ENCODE data around the gene KLHL2.
A peak's percentile ranks its signal among the peaks of the same experiment; 100 is the strongest.
"Not testable (repeated sequence)": the region's sequence is repeated elsewhere in the genome, so short reads cannot be mapped to it uniquely, and the experiment has no call there.

Gene KLHL2

DNA sequence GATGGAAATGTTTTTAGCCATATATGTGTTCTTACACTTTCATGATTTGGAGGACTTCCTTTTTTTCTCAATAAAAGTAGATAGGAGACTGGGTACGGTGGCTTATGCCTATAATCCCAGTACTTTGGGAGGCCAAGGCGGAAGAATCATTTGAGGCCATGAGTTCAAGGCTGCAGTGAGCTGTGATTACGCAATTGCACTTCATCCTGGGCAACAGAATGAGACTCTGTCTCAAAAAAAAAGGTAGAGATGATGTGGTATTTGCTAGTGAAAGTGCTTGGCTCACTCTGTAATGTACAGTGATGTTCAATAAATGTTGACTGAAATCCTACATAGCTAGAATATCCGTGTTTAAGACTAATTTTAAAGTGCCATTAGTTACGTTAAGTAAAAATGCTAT, 27.4 kb downstream of the KLHL2 start:
- DNase-seq (ENCODE audit: low read depth) = no peak

DNA sequence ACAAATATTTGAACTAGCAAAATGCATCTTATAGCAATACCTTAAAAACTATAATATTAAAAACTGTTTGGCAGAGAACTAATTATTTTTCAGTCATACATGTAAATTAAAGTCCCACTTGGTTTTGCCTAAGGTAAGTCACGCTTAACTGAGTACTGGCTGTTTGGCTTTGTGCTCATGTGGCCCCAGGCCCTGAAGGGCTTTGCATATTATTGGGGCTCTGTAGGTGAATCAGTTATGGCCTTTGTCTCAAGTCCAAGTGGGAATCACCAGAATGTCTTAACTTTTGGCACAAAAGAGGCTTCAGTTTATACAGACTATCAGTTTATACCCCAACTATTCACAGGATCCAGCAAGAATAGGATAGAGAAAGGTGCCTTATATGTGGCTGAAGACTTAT, 29.5 kb downstream of the KLHL2 start:
- DNase-seq (ENCODE audit: low read depth) = not testable (repeated sequence)

DNA sequence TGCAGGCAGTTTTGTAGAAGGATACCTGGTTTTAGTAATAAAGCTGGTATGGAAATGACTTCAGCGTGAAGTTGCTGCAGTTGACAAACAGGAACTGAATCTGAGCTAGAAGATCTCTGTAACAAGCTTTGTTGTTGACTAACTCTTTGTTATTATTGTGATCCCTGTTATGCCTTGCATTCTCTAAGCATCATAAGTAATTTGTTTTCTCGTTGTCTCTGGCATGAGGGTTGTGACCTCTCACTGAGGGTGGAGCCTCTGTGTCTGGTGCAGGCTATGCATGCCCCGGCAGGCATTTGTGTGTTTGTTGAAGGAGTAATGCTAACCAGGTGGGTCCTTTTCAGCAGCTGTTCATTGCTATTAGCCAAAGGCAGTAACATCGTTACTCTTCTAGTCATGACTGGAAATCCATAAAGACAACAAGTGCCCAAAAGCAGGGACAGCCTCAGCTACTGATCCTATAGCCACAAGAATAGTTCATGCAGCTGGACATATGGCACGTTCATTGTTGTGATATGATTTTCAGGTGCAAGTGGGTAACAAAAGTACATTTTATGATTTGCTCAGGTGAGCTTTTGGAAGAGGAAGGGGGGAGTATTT, 30.8 kb downstream of the KLHL2 start:
- DNase-seq (ENCODE audit: low read depth) = not testable (repeated sequence)

DNA sequence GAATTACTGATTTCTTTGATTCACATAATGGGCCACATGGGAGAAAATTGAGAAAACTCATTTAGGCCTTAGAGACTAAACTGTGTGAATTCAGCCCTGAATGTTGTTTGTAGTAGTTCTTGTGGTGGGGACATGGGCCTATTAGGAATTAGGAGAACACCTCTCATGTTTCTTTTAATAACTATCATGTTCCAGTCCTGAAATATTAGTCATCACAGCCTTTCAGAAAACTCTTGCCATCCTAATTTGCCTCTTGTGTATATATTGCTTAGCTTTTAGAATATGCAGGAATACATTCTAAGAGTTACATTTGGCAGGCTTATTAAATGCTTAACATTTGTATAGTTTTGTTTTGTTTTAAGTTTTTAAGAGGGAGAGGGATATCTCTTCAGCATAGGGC, 33.4 kb downstream of the KLHL2 start:
- not testable (repeated sequence) for DNase-seq (ENCODE audit: low read depth)

DNA sequence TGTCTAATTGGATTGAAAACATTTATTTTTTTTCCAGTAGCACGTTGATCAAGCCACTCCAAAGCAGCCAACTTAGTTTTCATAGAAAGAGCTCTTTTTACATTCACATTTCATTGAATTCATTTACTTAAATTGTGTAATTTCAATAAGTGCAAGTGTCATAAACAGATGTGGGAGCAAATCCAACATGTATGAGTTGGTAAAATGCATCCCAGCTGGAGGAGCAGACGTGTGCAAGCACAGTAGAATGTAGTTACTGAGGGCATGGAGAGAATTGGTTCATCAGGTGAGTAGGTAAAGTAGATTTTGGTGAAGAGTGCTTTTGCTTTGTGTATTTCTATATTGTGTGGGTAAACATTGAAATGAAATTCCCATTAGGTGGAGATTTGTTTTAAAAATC, 36.8 kb downstream of the KLHL2 start:
- DNase-seq (ENCODE audit: low read depth) = not testable (repeated sequence)

DNA sequence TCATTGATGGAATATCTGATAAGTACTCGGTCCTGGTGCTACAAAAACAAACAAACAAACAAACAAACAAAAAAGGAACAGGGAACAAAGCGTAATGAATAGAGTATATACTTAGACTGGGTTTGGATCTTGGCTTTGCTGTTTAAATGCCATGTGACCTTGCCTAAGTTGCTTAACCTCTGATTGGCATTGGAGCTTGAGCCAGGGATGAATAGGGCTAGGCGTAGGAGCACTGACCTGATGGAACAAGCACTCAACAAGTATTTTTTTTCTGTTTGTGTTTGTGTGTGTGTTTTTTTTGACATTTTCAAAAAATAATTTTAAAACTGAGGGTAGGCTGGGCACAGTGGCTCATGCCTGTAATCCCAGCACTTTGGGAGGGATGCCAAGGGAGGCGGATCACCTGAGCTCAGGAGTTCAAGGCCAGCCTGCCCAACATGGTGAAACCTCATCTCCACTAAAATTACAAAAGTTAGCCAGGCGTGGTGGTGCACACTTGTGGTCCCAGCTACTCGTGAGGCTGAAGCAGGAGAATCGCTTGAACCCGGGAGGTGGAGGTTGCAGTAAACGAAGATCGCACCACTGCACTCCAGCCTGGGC, 37.3 kb downstream of the KLHL2 start:
- DNase-seq (ENCODE audit: low read depth) = not testable (repeated sequence)

DNA sequence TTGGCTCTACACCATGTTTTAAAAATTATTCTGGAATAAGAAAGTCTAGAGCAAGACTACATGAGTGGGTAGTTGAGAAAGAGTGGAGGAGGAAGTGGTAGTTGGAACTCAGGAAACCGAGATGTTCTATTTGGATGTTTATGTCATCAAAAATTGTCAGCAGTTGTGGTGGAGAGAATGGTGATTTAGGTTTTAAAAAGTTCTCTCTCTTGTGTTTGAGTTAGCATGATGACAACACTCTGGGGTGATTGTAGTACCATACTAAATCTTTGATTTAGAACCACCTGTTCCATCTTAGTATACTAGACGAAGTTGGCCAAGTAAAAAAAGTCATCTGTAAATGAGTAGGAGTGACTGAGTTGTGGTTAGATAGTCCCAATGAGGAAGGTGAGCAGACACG, 40.7 kb downstream of the KLHL2 start:
- DNase-seq (ENCODE audit: low read depth) = no peak

DNA sequence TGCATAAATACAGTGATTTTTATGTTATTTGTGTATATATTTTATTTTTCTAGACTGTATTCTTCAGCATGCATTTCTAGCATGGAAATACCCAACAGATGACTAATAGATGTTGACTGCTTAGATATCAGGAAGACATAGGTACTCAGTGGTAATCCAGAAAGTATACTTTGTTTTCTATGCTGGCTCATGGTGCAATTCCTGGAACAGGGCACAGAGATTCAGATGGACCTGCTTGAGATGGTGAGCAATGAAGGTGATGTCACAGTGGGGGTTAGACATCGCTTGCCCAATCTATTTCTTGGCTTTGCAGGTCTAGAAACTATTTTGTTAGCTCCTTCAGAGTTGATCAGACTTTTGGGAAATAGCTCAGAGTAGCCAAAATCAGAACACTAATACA, 41.5 kb downstream of the KLHL2 start:
- DNase-seq (ENCODE audit: low read depth) = not testable (repeated sequence)

DNA sequence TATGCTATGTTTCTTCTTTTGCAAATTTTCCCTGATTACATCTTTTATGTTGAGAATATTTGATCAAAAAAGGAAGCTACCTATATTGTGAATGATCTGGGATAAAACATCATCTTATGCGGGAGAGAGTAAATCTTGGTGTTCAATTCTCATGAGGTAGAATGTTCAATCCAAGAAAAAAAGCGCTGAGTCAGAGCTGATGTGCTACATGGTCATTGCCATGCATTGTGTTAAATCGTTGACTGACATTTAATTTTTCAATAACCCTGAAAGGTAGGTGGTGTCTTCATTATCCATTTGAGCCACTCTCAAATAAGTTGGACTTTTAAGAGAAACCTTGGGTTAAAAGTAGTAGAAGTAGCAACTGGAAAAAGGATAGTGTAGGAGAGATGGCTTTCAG, 47.4 kb downstream of the KLHL2 start:
- DNase-seq (ENCODE audit: low read depth) = not testable (repeated sequence)

DNA sequence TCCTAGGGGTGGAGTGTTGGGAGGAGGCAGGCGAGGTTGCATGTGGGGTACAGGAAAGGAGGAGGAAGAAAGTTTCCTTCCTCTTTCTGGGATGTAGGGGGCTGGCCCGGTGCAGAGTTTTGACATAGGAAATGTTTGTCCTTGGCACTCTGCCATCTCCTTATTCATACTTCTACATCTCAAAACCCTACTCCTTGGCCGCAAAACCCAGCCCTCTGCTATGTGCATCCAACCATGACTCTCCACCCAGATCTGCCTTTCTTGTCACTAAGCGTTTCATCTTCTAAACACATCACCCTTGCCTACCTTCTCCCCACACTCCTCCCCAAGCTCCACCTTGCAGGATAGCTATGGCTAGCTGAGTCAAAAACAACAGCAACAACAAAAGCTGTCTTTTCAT, 48.1 kb downstream of the KLHL2 start:
- not testable (repeated sequence) for DNase-seq (ENCODE audit: low read depth)

DNA sequence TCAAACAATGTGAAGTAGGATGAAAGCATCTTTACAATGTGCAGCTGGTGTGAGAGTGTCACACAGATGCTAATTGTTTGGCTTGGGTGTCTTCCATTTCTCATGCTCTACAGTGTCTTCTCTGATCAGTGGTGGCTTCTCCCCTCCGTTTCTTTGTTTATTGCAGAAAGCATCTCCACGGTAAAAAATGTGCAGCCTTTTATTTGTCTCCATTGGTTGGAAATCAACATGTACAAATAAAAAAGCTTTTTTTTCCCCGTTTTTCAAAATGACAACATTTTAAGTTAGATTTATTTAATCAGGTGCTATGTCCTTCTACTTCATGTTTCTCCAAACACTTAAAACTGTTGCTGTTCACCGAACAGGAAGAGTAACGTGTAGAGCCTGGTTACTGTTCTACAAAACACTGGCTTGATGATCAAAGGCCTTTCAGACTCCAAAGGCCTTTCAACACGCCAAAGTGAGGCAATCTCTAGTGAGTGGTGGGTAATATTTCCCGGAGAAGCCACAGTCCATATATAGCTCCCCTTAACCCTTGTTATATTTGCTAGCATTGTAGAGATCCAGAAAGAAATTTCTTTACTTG, 48.8 kb downstream of the KLHL2 start:
- not testable (repeated sequence) for DNase-seq (ENCODE audit: low read depth)

DNA sequence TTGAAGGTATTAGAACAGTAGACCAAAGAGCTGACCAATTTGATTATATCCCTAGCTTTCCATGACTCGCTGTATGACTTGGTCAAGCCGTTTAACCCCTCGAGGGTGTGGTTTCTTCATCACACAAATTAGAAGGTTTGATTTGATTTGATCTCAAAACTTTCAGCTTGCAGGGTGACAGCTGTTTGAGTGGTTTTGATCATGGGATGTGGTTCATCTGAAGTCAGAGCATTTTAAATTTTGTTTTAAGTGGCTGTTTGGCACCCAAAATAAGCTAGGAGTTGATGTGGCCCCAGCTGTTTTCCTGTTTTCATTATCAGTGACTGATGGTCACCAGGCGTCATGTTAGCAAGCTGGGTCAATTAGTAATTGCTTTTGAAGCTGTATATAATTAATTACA, 52.4 kb downstream of the KLHL2 start:
- DNase-seq (ENCODE audit: low read depth) = not testable (repeated sequence)

DNA sequence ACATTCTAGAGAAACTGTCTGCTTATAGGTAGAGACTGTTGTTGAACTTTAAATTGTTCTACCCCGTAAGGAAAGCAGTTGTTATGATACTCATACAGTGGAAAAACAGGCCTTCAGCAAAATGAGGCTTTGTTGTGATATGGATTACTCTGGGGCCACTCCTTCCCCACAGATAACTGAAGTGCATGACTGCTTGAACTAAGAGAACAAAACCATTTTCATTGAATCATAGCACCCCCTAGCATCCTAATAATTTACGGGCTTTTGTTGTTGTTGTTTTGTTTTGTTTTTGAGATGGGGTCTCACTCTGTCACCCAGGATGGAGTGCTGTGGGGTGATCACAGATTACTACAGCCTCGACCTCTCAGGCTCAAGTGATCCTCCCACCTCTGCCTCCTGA, 54.9 kb downstream of the KLHL2 start:
- DNase-seq (ENCODE audit: low read depth) = not testable (repeated sequence)

DNA sequence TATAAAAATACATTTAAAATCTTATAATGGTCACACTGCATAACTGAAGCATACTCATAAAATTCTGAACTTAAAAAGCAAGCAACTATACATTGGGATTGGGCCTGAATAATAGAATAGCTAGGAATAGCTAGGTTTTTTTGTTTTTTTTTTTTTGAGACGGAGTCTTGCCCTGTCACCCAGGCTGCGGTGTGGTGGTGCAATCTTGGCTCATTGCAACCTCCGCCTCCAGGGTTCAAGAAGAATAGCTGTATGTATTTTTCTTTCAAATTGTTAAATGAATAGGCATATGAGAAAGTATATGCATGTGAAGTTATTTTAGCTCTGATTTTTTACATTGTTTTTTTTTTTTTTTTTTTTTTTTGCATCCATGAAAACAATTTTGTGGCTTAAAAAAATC, 56.1 kb downstream of the KLHL2 start:
- not testable (repeated sequence) for DNase-seq (ENCODE audit: low read depth)

DNA sequence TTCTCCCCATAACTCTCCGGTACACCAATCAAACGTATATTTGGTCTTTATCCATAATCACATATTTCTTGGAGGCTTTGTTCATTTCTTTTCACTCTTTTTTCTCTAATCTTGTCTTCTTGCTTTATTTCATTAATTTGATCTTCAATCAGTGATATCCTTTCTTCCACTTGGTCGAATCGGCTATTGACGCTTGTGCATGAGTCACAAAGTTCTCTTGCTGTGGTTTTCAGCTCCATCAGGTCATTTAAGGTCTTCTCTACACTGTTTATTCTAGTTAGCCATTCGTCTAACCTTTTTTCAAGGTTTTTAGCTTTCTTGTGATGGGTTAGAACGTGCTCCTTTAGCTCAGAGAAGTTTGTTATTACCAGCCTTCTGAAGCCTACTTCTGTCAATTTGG, 62.6 kb downstream of the KLHL2 start:
- not testable (repeated sequence) for DNase-seq (ENCODE audit: low read depth)

DNA sequence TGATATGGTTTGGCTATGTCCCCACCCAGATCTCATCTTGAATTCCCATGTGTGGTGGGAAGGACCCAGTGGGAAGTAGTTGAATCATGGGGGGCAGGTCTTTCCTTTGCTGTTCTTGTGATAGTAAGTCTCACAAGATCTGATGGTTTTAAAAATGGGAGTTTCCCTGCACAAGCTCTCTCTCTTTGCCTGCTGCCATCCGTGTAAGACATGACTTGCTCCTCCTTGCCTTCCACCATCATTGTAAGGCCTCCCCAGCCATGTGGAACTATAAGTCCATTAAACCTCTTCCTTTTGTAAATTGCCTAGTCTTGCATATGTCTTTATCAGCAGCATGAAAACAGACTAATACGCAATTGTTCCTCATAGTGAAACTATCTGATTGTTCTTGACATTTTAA, 66.1 kb downstream of the KLHL2 start:
- DNase-seq (ENCODE audit: low read depth) = not testable (repeated sequence)

DNA sequence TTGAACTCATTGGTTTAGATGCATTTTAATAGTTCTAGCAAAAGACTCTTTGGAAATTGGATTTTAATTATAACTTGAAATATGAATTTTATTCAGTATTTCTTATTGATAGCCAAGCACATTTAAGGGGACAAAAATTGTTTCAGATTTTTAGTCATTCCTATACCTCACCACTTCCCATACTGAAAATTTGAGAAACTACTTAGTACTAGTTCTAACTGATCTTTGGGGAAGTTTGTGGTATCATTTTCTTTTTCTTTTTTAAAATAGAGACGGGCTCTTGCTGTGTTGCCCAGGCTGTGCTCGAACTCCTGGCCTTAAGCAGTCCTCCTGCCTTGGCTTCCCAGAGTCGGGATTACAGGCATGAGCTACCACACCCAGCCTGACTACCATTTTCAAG, 68.0 kb downstream of the KLHL2 start:
- not testable (repeated sequence) for DNase-seq (ENCODE audit: low read depth)

DNA sequence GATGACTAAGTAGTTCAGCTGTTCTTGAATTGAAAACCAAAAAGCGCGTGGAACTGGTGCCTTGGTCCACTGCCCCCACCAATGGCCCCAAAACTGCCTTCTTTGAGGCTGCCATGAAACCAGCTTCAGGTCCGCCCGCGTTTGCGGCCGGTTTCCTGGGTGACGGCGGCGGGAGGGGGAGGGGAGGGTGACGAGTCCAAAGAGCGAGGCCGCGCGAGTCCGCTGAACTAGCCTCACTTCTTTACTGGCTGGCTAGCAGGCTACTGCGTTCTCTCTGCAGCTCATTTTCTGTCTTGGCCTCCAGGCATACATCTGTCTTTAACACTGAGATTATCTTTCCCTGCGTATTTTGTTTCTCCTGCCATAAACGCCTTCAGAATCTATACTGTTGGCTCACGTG, 72.2 kb downstream of the KLHL2 start:
- not testable (repeated sequence) for DNase-seq (ENCODE audit: low read depth)

DNA sequence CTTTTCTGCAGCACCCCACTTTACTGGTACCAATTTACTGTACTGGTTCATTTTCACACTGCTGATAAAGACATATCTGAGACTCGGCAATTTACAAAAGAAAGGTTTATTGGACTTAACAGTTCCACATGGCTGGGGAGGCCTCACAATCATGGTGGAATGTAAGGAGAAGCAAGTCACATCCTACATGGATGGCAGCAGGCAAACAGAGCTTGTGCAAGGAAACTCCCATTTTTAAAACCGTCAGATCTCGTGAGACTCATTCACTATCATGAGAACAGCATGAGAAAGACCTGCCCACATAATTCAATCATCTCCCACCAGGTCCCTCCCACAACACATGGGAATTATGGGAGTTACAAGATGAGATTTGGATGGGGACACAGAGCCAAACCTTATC, 77.3 kb downstream of the KLHL2 start:
- DNase-seq (ENCODE audit: low read depth) = not testable (repeated sequence)

DNA sequence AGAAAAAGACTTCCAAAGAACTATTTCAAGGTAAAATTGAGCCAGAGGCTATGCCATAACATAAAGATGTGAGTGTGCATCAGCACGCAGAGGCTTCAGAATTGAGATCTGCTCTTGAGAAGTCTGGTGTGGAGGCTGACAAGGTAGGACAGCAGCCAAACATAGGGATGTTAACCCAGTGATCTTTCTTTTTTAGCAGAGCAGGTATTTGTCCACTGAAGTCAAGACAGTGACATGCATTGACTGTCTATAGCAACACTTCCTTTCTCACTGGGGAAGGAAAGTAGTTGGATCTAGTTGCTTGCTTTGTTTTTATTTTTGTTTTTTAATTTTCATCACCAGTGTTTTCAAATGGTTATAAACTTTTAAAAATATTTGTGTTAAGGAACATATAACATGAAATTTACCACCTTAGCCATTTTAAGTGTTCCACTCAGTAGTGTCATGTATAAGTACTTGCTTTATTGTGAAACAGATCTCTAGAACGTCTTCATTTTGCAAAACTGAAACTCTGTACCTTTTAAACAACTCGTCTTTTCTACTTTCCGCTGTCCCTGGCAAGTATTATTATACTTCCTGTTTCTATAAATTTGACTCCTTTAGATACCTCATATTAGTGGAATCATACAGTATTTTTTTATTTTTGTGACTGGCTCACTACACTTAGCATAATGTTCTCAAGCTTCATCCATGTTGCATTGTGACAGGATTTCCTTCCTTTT, 79.4 kb downstream of the KLHL2 start:
- DNase-seq (ENCODE audit: low read depth) = not testable (repeated sequence)

DNA sequence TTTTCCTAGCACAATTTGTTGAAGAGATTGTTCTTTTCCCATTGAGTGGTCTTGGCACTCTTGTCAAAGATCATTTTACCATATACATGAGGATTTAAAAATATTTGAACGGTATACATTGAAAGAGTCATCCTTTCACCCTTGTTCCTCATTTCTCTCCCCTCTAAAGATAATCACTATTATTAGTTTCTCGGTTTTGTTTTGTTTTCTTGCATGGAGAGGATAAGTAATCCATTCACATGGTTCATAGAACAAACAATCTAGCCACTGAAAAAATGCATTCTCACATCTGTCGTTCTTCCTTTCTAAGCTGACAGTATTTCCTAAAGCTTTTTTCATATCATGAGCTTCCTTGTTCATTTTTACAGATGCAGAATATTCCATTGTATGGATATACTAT, 80.9 kb downstream of the KLHL2 start:
- DNase-seq (ENCODE audit: low read depth) = no peak

DNA sequence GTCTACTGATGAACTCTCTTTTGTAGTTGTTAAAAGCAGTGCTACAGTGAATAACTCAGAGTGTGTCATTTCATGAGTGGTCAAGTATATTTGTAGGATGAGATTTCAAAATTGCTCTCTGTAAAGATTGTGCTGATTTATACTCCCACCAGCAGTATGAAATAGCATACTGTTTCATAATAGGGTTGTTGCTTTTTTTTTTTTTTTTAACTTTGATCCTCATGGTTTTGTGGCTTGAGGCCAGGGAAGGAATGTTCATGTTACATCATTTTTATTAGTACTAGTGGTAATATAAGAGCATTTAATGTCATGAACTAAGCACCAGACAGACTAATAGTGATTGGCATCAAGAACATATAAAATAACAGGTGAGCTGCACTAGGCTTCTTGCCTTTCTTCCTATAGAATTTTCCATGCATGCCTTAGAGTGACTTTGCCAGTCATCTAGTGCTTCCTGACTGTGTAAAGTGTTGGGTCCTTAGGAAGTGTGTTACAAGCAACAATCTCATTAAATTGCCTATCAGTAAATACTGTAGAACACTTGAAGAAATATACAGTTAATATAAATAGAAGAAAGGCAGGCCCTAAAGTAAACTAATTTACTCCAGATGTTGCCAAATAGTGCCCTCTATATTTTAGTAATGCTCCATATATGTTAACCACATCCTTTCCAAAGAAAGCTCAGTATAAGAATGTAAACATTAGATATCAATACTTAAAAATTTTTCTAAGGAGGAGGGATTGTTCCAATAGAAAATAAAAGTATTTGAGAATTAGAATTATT, 81.5 kb downstream of the KLHL2 start:
- peak; percentile 37 for DNase-seq (ENCODE audit: low read depth)
